ENCODE measurements around the gene SMIM32. TPM values are rescaled to one million over a fixed set of nuclear protein-coding genes. Genes with fewer than 3 reads are reported as not detected.

SMIM32 gene
- total and polyA plus RNA-seq, 4 donors = 0.02 TPM; not detected in 3

- TF ChIP-seq NR2F2 (IDR thresholded peaks at IDR 0.05) (no peak), RXRA (IDR thresholded peaks at IDR 0.05) (no peak), ATF3 (IDR thresholded peaks at IDR 0.05) (no peak), FOXA2 (IDR thresholded peaks at IDR 0.05) (no peak), CTCF (IDR thresholded peaks at IDR 0.05; ENCODE audit: low read depth, low read length, missing input control) (no peak), YY1 (IDR thresholded peaks at IDR 0.05) (no peak), JUND (IDR thresholded peaks at IDR 0.05) (no peak), REST (IDR thresholded peaks at IDR 0.05) (no peak), EGR1 (IDR thresholded peaks at IDR 0.05; ENCODE audit: low read depth in 2 of 2) (no peak), FOXA1 (IDR thresholded peaks at IDR 0.05) (no peak), HNF4G (IDR thresholded peaks at IDR 0.05) (no peak), HNF4A (conservative IDR thresholded peaks at IDR 0.05) (no peak), MAX (IDR thresholded peaks at IDR 0.05) (no peak), RAD21 (IDR thresholded peaks at IDR 0.05) (no peak), GABPA (IDR thresholded peaks at IDR 0.05 in 1 of 2, conservative IDR thresholded peaks at IDR 0.05 in 1 of 2) (no peak)
- WGBS = 99% methylated on average over 5 of the region's 5 CpGs
Observed at GRCh38 chr5:136157514-136157913, 35.4 kb downstream of the SMIM32 start.

GRCh38 chr5:136155761-136156160 is 37.2 kb downstream of the SMIM32 start:
- H3K27me3 ChIP-seq (ENCODE audit: control insufficient read depth in 4 of 4, insufficient read depth in 4 of 4, low read length in 3 of 4) = no peaks in the 10 kb centered on the region
- H3K4me3 ChIP-seq (ENCODE audit: low read depth in 1 of 3, low read length in 3 of 3) = no peak overlapping the region
- peaks cover 0 to 12% (median 4%) of the 10 kb centered on the region in 4 donors for H3K4me1 ChIP-seq (ENCODE audit: control insufficient read depth in 4 of 4, insufficient read depth in 4 of 4, low read length in 3 of 4)
- H3K9me3 ChIP-seq (ENCODE audit: control insufficient read depth in 4 of 4, low read length in 3 of 4) = no peaks in the 10 kb centered on the region
- no peak overlapping the region for H3K9ac ChIP-seq (ENCODE audit: low read depth in 1 of 2, low read length in 2 of 2)
- DNase-seq (ENCODE audit: low spot score) = no peak
- TF ChIP-seq YY1 (IDR thresholded peaks at IDR 0.05) (no peak), TAF1 (conservative IDR thresholded peaks at IDR 0.05) (no peak), FOXA1 (IDR thresholded peaks at IDR 0.05) (no peak), REST (IDR thresholded peaks at IDR 0.05) (no peak), SP1 (IDR thresholded peaks at IDR 0.05) (no peak), RAD21 (IDR thresholded peaks at IDR 0.05) (no peak), HNF4A (conservative IDR thresholded peaks at IDR 0.05) (no peak), EGR1 (IDR thresholded peaks at IDR 0.05; ENCODE audit: low read depth in 2 of 2) (no peak), FOXA2 (IDR thresholded peaks at IDR 0.05) (no peak), RXRA (IDR thresholded peaks at IDR 0.05) (no peak), NR2F2 (IDR thresholded peaks at IDR 0.05) (no peak), HNF4G (IDR thresholded peaks at IDR 0.05) (no peak), CTCF (IDR thresholded peaks at IDR 0.05; ENCODE audit: low read depth, low read length, missing input control) (no peak), GABPA (IDR thresholded peaks at IDR 0.05 in 1 of 2, conservative IDR thresholded peaks at IDR 0.05 in 1 of 2) (no peak)
- H3K27ac ChIP-seq (ENCODE audit: low read depth in 1 of 2, low read length in 2 of 2) = no peak overlapping the region
- 99% methylated on average over 1 of the region's 1 CpG for WGBS
- H3K36me3 ChIP-seq (ENCODE audit: control insufficient read depth in 4 of 4, insufficient read depth in 3 of 4, low read depth in 1 of 4, low read length in 3 of 4) = peaks cover 2 to 29% (median 19%) of the 10 kb centered on the region in 4 donors

More at GRCh38 chr5:136157514-136157913, 35.4 kb downstream of the SMIM32 start:
- H3K27ac ChIP-seq (ENCODE audit: low read depth in 1 of 2, low read length in 2 of 2) = no peak overlapping the region
- no peaks in the 10 kb centered on the region for H3K9me3 ChIP-seq (ENCODE audit: control insufficient read depth in 4 of 4, low read length in 3 of 4)
- peaks cover 0 to 8% (median under 1%) of the 10 kb centered on the region in 4 donors for H3K4me1 ChIP-seq (ENCODE audit: control insufficient read depth in 4 of 4, insufficient read depth in 4 of 4, low read length in 3 of 4)
- no peak overlapping the region for H3K9ac ChIP-seq (ENCODE audit: low read depth in 1 of 2, low read length in 2 of 2)
- no peak for DNase-seq (ENCODE audit: low spot score)
- H3K36me3 ChIP-seq (ENCODE audit: control insufficient read depth in 4 of 4, insufficient read depth in 3 of 4, low read depth in 1 of 4, low read length in 3 of 4) = peaks cover 2 to 34% (median 19%) of the 10 kb centered on the region in 4 donors
- H3K27me3 ChIP-seq (ENCODE audit: control insufficient read depth in 4 of 4, insufficient read depth in 4 of 4, low read length in 3 of 4) = no peaks in the 10 kb centered on the region
- no peak overlapping the region for H3K4me3 ChIP-seq (ENCODE audit: low read depth in 1 of 3, low read length in 3 of 3)
